H9 (cell line): ENCODE results near the gene DXO. TPM values are rescaled to one million over a fixed set of nuclear protein-coding genes. Genes with fewer than 3 reads are reported as not detected.

Experiments used
- DNase-seq: peaks from one replicate; pipeline ENCODE4 v3.0.0-alpha.2; 2017
- H2AFZ ChIP-seq: one replicate; pipeline ENCODE4 v1.6.1; 2013; ENCODE audit warnings: mild to moderate bottlenecking, low read length, control low read depth, moderate library complexity
- H2AK5ac ChIP-seq: 2 replicates; pipeline ENCODE4 v1.6.1; 2013; ENCODE audit warnings: low read length, control low read depth, mixed read lengths; ENCODE audit not compliant: insufficient read length
- H2BK120ac ChIP-seq: one replicate; pipeline ENCODE4 v1.6.1; 2013; ENCODE audit warnings: low read depth, mild to moderate bottlenecking, low read length, control low read depth, inconsistent platforms; ENCODE audit not compliant: poor library complexity, severe bottlenecking
- H2BK12ac ChIP-seq: 2 replicates; pipeline ENCODE4 v1.6.1; 2013; ENCODE audit warnings: low read length, control low read depth, mixed read lengths, low read depth; ENCODE audit not compliant: insufficient read length
- H2BK15ac ChIP-seq: 2 replicates; pipeline ENCODE4 v1.6.1; 2013; ENCODE audit warnings: low read depth, low read length, control low read depth
- H2BK20ac ChIP-seq: one replicate; pipeline ENCODE4 v1.6.1; 2013; ENCODE audit warnings: low read depth, mild to moderate bottlenecking, low read length, control low read depth, inconsistent platforms; ENCODE audit not compliant: poor library complexity, severe bottlenecking
- H2BK5ac ChIP-seq: 2 replicates; pipeline ENCODE4 v1.6.1; 2013; ENCODE audit warnings: low read length, control low read depth, mixed read lengths; ENCODE audit not compliant: insufficient read length
- H3K14ac ChIP-seq: 2 replicates; pipeline ENCODE4 v1.6.1; 2013; ENCODE audit warnings: low read length, control low read depth; ENCODE audit not compliant: insufficient read depth
- H3K18ac ChIP-seq: 2 replicates; pipeline ENCODE4 v1.6.1; 2013; ENCODE audit warnings: low read depth, mild to moderate bottlenecking, mixed read lengths, low read length, control low read depth; ENCODE audit not compliant: insufficient read length
- H3K23ac ChIP-seq: 2 replicates; pipeline ENCODE4 v1.6.1; 2013; ENCODE audit warnings: low read length, control low read depth, mixed read lengths, low read depth; ENCODE audit not compliant: insufficient read length
- H3K23me2 ChIP-seq: 2 replicates; pipeline ENCODE4 v1.6.1; 2013; ENCODE audit warnings: low read depth, mild to moderate bottlenecking, mixed read lengths, low read length, control low read depth; ENCODE audit not compliant: insufficient read length, poor library complexity, severe bottlenecking
- H3K27ac ChIP-seq: 2 replicates; pipeline ENCODE4 v1.5.1; 2013; ENCODE audit warnings: low read length, control low read depth, mixed read lengths, low read depth; ENCODE audit not compliant: insufficient read length
- H3K27me3 ChIP-seq: 2 replicates; pipeline ENCODE4 v1.6.1; 2013; ENCODE audit warnings: low read length, control low read depth, inconsistent platforms; ENCODE audit not compliant: insufficient read depth
- H3K4ac ChIP-seq: 2 replicates; pipeline ENCODE4 v1.6.1; 2013; ENCODE audit warnings: low read depth, mild to moderate bottlenecking, control low read depth, inconsistent platforms, low read length, moderate library complexity
- H3K4me1 ChIP-seq: 2 replicates; pipeline ENCODE4 v1.6.1; 2013; ENCODE audit warnings: low read length, control low read depth, inconsistent platforms; ENCODE audit not compliant: insufficient read depth
- H3K4me2 ChIP-seq: 2 replicates; pipeline ENCODE4 v1.6.1; 2013; ENCODE audit warnings: low read length, control low read depth, mixed read lengths; ENCODE audit not compliant: insufficient read length, insufficient read depth
- H3K56ac ChIP-seq: 2 replicates; pipeline ENCODE4 v1.6.1; 2013; ENCODE audit warnings: low read depth, mild to moderate bottlenecking, mixed read lengths, low read length, control low read depth; ENCODE audit not compliant: insufficient read length
- H3K79me1 ChIP-seq: 2 replicates; pipeline ENCODE4 v1.6.1; 2013; ENCODE audit warnings: low read depth, mild to moderate bottlenecking, moderate library complexity, low read length, control low read depth, inconsistent platforms; ENCODE audit not compliant: insufficient read depth, poor library complexity, severe bottlenecking
- H3K79me2 ChIP-seq: 2 replicates; pipeline ENCODE4 v1.6.1; 2013; ENCODE audit warnings: low read length, control low read depth, inconsistent platforms; ENCODE audit not compliant: insufficient read depth
- H3K9ac ChIP-seq: 2 replicates; pipeline ENCODE4 v1.6.1; 2013; ENCODE audit warnings: low read length, control low read depth, mixed read lengths; ENCODE audit not compliant: insufficient read length; ENCODE audit errors: extremely low read depth
- H3K9me3 ChIP-seq: one replicate; pipeline ENCODE4 v1.6.1; 2013; ENCODE audit warnings: low read depth, low read length, inconsistent platforms; ENCODE audit not compliant: control insufficient read depth
- H3T11ph ChIP-seq: one replicate; pipeline ENCODE4 v1.6.1; 2013; ENCODE audit warnings: mild to moderate bottlenecking, low read length, control low read depth, inconsistent platforms
- H4K20me1 ChIP-seq: one replicate; pipeline ENCODE4 v1.6.1; 2013; ENCODE audit not compliant: control insufficient read depth, insufficient read length, insufficient read depth
- H4K5ac ChIP-seq: 2 replicates; pipeline ENCODE4 v1.6.1; 2013; ENCODE audit warnings: low read depth, mild to moderate bottlenecking, mixed read lengths, low read length, control low read depth; ENCODE audit not compliant: insufficient read length
- H4K8ac ChIP-seq: replicated peaks from 2 replicates; pipeline ENCODE4 v1.6.1; 2013; ENCODE audit warnings: low read length, control low read depth, mixed read lengths, low read depth; ENCODE audit not compliant: insufficient read length
- H4K91ac ChIP-seq: 2 replicates; pipeline ENCODE4 v1.6.1; 2013; ENCODE audit warnings: low read depth, mild to moderate bottlenecking, moderate library complexity, mixed read lengths, low read length, control low read depth; ENCODE audit not compliant: insufficient read length
- H3K27ac Mint-ChIP-seq, 3 experiments: 2 replicates in 2 of 3; 3 replicates in 1 of 3; pipeline ENCODE4 v1.8.0; 2020 to 2021; ENCODE audit warnings: mixed read lengths in 3 of 3, mild to moderate bottlenecking in 1 of 3, moderate library complexity in 1 of 3
- H3K27me3 Mint-ChIP-seq: 2 replicates; pipeline ENCODE4 v1.8.0; 2021; ENCODE audit warnings: low read depth, mild to moderate bottlenecking, moderate library complexity, mixed read lengths
- H3K36me3 Mint-ChIP-seq, 3 experiments: 2 replicates in 2 of 3; 3 replicates in 1 of 3; pipeline ENCODE4 v1.8.0; 2020 to 2021; ENCODE audit warnings: low read depth in 3 of 3, mixed read lengths in 3 of 3; ENCODE audit not compliant: insufficient read depth in 1 of 3
- H3K4me1 Mint-ChIP-seq, 2 experiments: 2 replicates each; pipeline ENCODE4 v1.8.0; 2020; ENCODE audit warnings: mixed read lengths in 2 of 2
- H3K4me3 Mint-ChIP-seq, 2 experiments: 2 replicates in 1 of 2; 3 replicates in 1 of 2; pipeline ENCODE4 v1.8.0; 2020 to 2021; ENCODE audit warnings: mild to moderate bottlenecking in 2 of 2, mixed read lengths in 2 of 2, moderate library complexity in 1 of 2
- H3K9me3 Mint-ChIP-seq, 2 experiments: 2 replicates in 1 of 2; 3 replicates in 1 of 2; pipeline ENCODE4 v1.8.0; 2020; ENCODE audit warnings: mild to moderate bottlenecking in 2 of 2, mixed read lengths in 2 of 2, moderate library complexity in 1 of 2
- CTCF ChIP-seq: fragments of 200-600 bp; sonication (generic); conservative IDR thresholded peaks from 3 replicates; pipeline ENCODE4 v1.8.0; 2021; ENCODE audit warnings: antibody characterized with exemption, mild to moderate bottlenecking
- WGBS: extraction: QIAGEN DNeasy Blood & Tissue Kit; methylation state at CpG from one replicate; pipeline ENCODE4 v1.1.7; 2013; ENCODE audit warnings: missing lambda C conversion rate, low lambda C conversion rate, mixed read lengths; ENCODE audit not compliant: insufficient read length; ENCODE audit errors: extremely low coverage; 5-methylcytosine and 5-hydroxymethylcytosine counted together
- total RNA-seq: library from RNA; stranded (reverse); gene quantifications from 2 replicates; pipeline ENCODE4 v1.2.1, GENCODE V29; 2021

Gene DXO
- total RNA-seq, 1 experiment from 2014 or later = 21.6 TPM

- H3K27me3 Mint-ChIP-seq = no peaks in the 10 kb centered on the region; the same call in 1 of the 2 replicates
- no peaks in the 10 kb centered on the region for H3K9me3 ChIP-seq
- H2AK5ac ChIP-seq = no peak overlapping the region
- no peak overlapping the region for H3K18ac ChIP-seq
- no peaks in the 10 kb centered on the region for H4K20me1 ChIP-seq
- no peak overlapping the region for H4K5ac ChIP-seq
- no peak overlapping the region for H3K56ac ChIP-seq
- H3K9me3 Mint-ChIP-seq = no peaks in the 10 kb centered on the region
- no peak overlapping the region for H3K23ac ChIP-seq
- no peak overlapping the region for H3K4ac ChIP-seq
- no peak overlapping the region for H4K8ac ChIP-seq
- no peak overlapping the region for H3T11ph ChIP-seq
- no peaks in the 10 kb centered on the region for H3K4me1 ChIP-seq
- H2BK20ac ChIP-seq = no peak overlapping the region
- no peak for TF ChIP-seq CTCF
- no peak overlapping the region for H3K27ac ChIP-seq
- H2BK5ac ChIP-seq = no peak overlapping the region
- H3K9ac ChIP-seq = no peak overlapping the region
- H3K79me1 ChIP-seq = no peaks in the 10 kb centered on the region
- no peak overlapping the region for H2BK120ac ChIP-seq
- no peak overlapping the region for H3K27ac Mint-ChIP-seq
- no peaks in the 10 kb centered on the region; the same call in 1 of the 2 replicates for H3K79me2 ChIP-seq
- no peak for DNase-seq
- no peak overlapping the region for H3K4me2 ChIP-seq
- H3K36me3 Mint-ChIP-seq = peaks cover 49 to 88% (median 84%) of the 10 kb centered on the region in 3 experiments; a peak in 6 of 7 replicates
- H3K14ac ChIP-seq = no peak overlapping the region
- H4K91ac ChIP-seq = no peak overlapping the region
- H3K27me3 ChIP-seq = no peaks in the 10 kb centered on the region
- no peak overlapping the region for H2BK15ac ChIP-seq
- H2AFZ ChIP-seq = no peak overlapping the region
- H3K23me2 ChIP-seq = no peaks in the 10 kb centered on the region
- no peak overlapping the region for H3K4me3 Mint-ChIP-seq
- WGBS = no CpG with 5 or more reads among the region's 7 CpGs
- H2BK12ac ChIP-seq = no peak overlapping the region
- H3K4me1 Mint-ChIP-seq = peaks cover 0 to 4% of the 10 kb centered on the region in 2 experiments; a peak in 1 of 4 replicates
Observed at GRCh38 chr6:31966506-31966905, 5.4 kb downstream of the DXO start.
